ENCODE data around the gene DCHS1.

DNA sequence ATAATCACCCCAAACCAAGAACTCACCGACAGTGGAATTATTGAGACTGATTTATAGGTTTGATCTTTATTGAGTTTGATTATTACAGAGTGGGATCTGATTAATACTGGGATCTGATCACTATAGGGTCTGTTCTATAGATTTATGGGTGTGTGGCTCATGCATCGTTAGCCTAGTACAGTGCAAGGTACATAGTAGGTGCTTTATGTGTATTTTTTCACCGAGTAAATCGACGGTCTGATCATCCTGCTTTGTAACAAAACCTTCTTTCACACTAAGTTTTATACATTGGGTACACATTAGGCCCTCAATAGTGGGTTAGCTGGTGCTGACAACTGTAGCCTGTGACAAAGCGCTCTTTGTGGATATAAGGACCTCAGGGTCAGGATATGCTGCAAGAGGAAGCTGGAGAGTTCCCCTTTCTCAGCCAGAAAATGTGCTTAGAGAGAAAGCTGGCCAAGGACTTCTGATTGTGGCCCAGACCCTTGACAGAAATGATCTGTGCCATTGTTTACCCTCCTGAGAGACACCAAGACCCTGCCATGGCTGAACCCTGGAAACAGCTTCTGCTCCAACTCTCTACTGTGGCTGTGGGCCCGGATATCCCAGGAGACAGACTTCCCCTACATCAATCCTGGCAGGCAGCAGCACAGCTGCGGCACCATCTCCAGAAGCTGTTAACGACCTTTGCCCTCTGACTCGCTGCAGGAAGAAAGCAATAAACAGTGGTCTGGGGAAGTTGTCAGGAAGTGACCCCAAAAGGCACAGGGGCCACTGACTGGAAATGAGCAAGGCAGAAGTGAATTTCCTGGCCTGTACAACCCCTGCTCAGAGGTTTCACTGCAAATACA lies 20.3 kb downstream of the DCHS1 start:
- TF ChIP-seq, protein P1, sequence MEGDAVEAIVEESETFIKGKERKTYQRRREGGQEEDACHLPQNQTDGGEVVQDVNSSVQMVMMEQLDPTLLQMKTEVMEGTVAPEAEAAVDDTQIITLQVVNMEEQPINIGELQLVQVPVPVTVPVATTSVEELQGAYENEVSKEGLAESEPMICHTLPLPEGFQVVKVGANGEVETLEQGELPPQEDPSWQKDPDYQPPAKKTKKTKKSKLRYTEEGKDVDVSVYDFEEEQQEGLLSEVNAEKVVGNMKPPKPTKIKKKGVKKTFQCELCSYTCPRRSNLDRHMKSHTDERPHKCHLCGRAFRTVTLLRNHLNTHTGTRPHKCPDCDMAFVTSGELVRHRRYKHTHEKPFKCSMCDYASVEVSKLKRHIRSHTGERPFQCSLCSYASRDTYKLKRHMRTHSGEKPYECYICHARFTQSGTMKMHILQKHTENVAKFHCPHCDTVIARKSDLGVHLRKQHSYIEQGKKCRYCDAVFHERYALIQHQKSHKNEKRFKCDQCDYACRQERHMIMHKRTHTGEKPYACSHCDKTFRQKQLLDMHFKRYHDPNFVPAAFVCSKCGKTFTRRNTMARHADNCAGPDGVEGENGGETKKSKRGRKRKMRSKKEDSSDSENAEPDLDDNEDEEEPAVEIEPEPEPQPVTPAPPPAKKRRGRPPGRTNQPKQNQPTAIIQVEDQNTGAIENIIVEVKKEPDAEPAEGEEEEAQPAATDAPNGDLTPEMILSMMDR (IDR thresholded peaks at IDR 0.05) = no peak
- TF ChIP-seq POLR2A (IDR thresholded peaks at IDR 0.05) = no peak
